NK-92 treated with Interleukin-12 subunit alpha and Interleukin-12 subunit beta, amount 100 ng/mL, for 24 hours (cell line): ENCODE results near the gene PHF23.

Experiments used
- DNase-seq: peaks from one replicate; lab custom pipeline; 2025; lab: John Stamatoyannopoulos, UW

Gene PHF23

DNA sequence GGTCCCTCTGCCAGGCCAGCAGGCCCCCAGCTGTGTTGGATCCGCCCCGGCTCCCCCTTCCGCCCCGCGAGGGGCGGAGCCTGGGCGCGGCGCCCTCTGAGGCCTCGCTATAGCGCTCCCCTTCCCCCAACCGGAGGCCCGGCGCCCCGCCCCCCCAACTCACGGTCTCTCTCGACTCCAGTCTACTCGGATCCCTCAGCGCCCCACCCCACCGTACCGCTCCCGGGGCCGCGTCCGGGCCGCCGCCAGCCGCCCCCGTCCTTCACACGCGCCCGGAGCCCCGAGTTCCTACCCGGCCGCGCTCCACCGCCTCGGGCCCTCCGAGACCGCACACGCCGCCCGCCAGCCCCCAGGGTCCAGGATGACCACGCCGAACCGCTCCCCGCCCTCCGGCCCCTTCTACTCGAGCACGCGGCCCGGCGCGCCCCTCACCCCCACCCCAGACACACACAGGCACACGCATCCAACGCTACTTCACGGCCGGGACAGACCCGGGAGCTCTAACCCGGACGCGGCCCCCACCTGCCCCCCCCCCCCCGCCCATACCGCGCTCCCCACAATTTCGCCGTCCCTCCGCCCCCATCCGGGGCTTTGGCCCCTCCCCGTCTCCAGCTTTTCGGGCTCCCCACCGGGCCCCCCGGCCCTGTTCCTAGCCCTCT lies 1.4 kb downstream of the PHF23 start:
- DNase-seq = peak; percentile 60

DNA sequence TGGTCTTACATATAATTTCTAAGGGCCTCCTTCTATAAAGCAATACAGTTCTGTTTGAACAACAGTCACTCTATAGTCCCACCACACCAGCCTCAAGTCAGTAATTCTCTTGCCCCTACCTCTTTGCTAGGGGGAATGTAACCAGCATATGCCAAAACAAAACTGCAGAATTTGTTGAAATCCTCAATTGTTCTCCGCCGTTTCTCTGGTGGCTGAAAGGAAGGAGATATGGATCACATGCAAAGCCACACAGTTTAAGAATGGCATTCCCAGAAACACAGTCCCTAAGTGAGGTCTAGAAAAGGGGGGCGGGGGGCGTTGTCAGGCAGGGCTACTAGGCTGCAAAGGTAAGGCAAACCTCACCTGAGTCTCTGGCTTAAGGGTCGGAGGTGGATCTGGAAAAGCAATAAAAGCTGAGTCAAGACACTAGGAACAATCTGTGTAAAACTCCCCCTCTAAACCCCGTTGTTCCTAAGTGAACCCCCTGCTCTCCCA lies 1.9 kb downstream of the PHF23 start:
- no peak for DNase-seq

DNA sequence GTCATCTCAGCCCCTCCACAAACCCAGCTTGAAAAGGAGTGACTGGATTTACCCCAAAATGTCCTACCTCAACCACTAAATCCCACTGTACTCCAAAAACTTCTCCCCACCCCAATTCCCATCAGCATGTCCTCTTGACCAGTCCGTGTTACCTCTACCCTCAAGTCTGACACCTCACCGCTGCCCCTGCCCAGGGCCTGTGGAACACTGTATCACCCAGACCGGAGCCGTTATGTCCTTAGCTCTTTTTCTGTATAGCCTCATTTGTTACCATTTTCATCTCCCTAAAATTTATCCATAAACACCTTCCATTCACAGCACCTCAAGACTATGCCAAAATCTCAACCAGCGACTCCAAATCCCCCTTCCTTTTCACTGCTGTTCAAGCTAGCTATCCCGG lies 2.4 kb downstream of the PHF23 start:
- DNase-seq = no peak

DNA sequence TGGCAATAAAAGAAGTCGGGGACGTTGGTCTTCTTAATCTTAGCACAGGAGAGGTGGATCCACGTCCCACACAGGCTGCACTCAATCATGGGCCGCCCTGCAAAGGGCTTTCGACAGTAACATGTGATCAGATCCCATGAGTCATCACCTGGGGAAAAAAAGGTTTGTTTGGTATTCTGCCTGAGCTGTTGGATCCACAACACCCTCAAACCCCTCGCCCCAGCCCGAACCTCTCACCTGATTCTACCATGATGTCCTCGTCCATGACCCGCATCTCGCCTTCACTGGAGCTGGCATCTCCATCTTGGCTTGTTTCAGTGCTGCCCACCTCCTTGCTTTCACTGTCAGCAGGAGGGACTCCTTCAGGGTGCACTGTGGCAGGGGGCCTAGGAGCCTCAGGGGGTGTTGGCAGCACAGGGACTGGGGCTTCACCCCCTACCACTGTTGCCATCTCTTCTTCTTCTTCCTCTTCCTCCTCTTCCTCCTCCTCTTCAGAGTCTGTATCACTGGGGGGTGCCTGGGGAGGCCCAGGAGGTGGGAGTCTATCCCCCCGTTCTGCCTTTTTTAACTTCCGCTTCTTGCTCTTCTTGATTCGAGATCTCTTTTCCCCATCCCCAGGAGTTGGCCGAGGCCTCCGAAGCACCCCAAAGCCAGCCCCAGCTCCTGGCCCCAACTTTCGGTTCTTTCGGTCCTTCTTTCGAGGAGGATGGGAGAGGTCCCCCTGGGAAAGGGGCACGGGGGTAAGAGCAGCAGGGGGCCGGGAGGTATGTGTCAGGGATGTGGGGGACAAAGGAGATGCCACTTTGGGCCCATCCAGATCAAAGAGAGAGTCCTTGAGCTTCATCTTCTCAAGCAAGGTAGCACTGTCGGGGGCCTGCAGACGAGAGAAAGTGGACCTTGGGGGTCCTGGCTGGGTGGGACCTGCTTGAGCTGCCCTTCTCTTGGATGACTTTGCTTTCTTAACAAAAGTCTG lies 3.3 kb downstream of the PHF23 start:
- DNase-seq = no peak

DNA sequence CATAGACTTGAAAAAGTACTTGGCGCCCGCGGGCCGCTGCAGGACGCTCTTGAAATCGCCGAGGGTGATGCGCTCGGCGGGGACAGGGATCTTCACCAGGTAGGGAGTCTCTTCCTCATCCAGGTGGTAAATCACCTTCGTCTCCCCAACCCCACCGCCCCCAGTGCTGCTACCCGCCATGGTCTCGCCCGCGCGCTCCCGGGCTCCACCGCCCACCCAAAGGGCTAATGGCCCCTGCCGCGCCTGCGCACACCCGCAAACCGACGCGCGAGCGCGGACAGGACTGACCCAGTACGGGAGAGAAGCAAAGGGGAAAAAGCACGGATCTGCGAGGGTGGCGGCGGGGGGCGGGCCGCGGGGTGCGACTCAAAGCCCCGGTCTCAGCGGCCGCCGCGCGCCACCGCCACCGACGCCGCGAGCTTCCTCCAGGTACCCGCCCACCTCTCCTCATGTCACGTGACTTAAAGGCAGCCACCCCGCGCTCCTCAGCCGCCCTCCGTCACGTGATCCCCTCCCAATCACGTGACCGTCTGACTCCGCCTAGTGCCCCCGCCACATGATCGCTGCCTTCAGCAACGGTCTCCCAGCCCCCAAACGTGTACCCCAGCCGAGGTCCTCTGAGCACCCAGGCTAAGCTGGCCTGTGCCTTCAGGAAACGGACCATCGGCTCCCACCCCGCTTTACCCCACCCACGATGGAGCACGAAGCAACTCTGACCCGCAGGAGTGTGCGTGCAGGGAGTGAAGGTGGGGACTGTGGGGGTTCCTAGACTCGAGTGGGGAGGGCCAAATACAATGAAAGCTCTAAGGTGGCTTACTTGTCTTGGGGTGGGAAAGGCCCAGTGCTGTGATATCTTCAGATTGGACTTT lies 4.9 kb downstream of the PHF23 start, which contains the start of gene DVL2:
Gene DVL2 (minus strand): TSS at position 435 of the 869 bp plus-strand sequence. CDS start 255 bp downstream, at position 180.
- DNase-seq = peak; percentile 81

DNA sequence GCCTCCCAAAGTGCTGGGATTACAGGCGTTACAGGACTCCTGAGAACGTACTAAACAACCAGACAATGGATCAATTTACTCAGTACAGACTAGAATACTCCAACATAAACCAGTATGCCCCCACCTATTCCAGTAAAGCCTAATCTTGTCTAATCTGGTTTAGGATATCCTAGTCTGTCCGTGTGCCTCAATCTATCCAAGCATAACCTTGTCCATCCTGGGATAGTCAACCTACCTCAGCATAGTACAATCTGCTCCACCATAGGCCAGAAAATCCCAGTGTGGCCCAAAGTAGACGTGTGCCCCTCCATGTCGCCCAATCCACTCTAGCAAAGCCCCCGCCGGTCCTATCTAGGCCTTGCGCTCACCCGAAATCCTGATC lies 5.6 kb downstream of the PHF23 start:
- no peak for DNase-seq

DNA sequence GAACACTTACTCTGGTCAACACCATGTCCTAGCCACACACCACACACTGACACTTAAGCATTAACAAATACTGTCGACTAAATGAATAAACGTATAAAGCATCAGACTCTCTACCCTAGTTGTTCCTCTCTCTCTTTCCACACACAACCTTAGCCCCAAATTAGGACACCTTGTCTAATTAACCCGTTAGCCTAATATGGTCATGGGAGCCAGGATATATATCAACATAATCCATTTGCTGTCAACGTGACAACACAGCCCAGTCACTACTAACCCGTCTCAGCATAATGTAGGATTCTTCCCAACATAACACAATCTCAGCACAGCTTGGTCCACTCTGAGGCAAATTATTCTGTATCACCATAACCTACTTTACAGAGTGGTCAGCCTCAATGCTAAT lies 7.1 kb downstream of the PHF23 start:
- no peak for DNase-seq

DNA sequence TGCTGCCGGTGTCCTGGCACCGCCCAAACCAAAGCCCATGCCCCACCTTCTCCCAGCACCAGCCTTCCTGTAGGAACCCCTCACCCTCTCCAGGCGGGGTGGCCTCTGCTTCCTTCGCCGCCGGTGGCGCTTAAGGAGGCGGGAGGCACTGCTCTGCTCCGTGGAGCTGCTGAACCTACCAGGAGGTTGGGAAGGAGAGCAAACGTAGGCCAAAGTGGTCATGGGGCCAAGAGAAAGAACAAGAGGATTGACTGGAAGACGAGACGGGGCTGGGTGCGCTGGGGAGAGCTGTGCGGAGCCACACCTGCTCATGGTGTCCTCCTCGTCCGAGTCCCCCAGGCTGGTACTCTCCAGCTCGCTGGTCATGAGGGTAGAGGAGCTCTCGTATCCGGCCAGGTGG lies 9.8 kb downstream of the PHF23 start:
- DNase-seq = no peak

DNA sequence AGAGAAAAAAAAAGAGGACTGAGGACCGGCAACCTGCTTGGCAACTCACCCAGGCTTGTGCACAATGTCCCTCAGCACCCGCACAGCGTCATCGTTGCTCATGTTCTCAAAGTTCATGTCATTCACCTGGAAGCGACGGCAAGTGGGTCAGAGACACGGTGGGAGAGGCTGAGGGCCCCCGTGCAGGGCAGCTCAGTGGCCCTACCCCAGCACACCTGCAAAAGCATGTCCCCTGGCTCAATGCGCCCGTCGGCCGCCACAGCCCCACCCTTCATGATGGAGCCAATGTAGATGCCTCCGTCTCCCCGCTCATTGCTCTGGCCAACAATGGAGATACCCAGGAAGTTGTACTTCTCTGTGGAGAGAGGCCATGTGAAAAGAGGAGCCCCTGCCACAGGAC lies 10.3 kb downstream of the PHF23 start:
- no peak for DNase-seq

DNA sequence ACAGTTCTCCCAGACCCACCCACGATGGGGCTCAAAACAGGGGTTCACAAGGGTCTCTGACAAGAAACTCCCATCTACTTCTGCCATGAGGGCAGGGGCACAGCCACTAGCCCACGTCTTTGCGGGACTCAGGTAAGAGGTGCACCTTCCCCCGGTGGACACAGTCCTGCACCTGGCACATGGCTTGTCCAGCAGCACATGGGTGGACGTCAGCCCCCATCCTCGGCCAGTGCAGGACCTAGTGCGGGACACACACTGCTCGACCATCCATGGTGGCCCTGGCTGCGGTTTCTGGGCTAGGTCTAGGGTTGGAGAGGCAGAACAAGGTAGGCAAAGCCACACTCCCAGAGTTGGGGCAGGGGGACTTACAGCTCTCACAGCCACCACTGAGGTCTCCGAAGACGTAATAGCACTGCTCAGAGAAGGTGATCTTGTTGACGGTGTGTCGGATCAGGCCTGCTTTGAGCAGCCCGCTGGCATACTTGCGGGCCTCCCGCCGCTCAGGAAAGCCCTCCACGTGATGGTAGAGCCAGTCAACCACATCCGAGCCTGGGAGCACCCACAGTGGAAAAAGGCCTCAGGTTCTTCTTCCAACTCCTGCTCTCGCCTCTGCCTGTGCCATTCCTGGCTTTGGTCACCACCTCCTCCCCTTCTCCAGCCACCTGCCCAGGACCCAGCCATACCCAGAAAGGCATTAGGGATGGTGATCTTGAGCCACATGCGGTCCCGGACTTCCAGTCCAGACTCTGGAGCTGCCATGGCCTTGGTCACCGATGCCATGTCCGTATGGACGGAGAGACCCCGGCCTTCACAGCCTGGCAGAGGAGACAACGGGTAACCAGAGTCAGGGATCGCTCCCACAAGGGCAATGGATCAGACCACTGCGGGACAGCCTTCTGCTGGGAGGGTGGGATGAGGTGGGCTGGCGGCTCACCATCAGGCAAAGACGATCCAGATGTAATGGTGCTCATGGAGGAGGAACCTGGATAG lies 12.2 kb downstream of the PHF23 start:
- no peak for DNase-seq

DNA sequence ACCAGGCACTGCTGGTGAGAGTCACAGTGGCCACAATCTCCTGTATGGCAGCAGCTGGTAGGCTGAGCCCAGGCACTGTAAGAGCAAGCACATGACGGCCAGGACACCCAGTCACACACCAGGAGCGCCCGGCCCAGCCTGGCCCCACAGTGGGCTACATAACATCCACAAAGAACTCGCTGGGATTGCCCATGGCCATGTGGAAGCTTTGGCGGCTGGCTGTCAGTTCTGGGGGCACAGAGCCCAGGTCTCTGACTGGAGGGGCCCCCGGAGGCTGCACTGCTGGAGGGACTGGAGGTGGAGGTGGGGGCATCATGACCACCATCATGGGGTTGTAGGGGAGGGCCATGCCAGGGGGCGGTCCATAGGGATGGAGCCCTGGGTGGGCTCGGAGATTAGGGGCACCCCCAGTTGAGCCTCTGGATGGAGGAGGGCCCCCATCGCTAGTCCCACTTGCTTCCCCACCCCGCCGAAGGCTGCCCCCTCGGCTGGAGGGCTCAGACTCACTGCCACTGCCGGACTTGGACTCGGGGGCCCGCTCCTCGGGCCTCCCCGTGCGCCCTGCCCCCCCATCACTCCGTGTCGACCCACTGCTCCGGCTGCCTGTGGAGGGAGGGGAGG lies 13.4 kb downstream of the PHF23 start:
- DNase-seq = no peak

DNA sequence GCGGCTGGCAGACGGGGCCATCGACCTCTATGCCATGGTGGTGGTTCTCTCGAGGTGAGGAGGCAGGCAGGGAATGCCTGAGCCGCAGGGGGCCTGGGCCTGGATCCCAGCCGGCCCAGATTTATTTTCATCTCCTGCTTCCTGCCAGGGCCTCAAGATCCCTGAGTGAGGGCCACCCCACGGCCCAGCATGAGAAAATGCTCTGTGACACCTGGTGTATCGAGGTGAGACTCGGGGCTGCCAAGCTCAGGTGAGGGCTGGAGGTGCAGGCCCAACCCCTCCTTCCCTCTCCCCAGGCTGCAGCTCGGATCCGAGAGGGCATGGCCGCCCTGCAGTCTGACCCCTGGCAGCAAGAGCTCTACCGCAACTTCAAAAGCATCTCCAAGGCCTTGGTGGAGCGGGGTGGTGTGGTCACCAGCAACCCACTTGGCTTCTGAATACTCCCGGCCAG lies 14.6 kb downstream of the PHF23 start:
- no peak for DNase-seq

DNA sequence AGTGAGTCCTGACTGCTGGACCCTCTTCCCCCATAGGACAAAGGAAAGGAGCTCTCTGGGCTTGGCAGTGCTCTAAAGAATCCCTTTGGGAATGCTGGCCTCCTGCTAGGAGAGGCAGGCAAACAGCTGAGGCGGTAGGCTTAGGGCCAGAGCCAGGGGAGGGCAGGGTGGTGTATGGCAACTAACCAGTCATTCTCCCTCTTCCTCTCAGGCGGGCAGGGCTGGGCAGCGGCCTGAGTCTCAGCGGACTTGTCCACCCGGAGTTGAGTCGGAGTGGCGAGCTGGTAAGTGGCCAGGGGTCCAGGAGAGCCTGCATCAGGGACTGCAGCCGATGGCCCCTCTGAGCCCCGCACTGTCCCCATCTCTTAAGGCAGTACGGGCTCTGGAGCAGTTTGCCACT lies 15.1 kb downstream of the PHF23 start:
- no peak for DNase-seq

DNA sequence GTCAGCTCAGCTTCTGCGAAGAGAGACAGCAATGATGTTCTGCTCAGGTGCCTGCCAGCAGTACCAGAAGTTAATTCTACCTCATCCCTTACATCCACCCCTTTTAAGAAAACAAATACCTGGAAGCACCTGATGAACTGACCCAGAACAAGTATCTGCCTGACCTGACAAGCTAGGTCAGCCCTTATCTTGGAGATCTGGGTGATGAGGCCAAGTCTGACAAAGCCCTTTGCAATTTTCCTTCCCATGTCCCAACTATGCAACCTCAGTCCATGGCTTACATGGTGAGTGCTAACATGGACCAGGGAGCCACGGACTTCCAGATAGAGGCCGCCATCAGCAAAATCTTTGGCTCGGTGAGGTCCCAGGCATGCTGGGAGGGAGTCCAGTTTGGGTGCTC lies 15.9 kb downstream of the PHF23 start:
- no peak for DNase-seq

DNA sequence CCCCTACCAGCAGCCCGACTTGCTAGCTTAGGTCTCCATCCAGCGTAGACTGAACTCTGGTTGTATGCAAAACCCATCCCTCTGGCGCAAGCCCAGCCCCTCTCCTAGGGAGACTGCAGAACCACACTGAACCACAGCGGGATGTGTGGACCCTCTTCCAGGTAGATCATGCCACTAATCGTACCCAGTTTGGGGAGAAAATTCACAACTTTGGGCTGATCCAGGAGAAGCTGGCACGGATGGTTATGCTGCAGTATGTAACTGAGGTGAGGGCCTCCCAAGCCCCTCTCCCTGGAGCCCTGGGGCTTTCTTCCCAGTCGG lies 16.3 kb downstream of the PHF23 start:
- no peak for DNase-seq

DNA sequence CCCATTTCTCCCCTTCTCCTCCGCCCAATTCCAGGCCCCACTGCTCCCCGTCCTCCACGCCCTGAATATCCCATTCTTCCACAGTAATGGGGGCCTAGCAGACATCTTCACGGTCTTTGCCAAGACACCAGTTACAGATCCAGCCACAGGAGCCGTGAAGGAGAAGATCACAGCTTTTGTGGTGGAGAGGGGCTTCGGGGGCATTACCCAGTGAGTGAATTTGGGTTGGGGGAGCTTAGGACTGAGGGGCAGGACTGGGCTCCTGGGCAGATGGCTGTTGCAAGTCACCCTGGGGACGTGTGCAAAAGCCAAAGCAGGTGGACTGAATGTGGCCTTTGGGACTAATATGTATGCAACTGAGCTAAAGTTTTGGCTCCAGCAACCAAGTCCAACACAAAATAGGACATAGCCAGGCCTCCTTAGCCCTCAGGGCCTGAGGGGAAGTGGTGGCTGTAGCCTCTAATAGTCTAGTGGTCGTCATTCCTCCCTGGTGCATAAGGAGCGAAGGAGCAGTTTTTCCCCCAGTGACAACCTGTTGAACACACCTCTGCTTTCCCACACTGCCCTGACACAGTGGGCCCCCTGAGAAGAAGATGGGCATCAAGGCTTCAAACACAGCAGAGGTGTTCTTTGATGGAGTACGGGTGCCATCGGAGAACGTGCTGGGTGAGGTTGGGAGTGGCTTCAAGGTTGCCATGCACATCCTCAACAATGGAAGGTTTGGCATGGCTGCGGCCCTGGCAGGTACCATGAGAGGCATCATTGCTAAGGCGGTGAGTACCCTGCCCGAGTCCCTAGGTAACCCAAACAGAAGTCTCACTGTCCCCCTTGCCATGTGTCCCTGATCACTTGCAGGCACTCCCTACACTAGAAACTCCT lies 16.9 kb downstream of the PHF23 start:
- no peak for DNase-seq

DNA sequence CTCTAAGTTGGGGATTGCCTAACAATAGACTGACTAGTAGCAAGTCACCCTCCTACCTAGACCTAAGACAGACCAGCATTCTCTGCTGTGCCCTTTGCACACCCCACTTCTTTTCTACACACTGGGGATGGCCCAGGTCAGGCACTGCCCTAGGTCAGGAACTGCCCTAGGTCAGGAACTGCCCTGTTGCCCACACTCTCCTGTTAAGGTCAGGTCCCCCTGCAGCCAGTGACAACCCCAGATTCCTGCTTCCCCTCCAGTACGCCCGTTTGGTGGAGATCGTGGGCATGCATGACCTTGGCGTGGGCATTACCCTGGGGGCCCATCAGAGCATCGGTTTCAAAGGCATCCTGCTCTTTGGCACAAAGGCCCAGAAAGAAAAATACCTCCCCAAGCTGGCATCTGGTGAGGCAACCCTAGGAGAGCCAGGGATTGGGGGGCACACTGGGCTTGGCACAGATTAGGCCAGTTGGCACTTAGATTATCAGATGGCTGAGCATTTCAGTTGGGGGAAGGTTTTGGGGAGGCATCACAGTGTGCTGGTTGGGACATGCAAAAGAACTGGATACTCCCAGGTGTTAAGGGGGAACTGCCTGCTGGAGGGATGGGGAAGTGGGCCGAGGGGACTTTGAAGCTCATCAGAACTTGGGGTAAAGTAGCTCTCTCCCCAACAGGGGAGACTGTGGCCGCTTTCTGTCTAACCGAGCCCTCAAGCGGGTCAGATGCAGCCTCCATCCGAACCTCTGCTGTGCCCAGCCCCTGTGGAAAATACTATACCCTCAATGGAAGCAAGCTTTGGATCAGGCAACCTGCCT lies 17.8 kb downstream of the PHF23 start:
- no peak for DNase-seq

DNA sequence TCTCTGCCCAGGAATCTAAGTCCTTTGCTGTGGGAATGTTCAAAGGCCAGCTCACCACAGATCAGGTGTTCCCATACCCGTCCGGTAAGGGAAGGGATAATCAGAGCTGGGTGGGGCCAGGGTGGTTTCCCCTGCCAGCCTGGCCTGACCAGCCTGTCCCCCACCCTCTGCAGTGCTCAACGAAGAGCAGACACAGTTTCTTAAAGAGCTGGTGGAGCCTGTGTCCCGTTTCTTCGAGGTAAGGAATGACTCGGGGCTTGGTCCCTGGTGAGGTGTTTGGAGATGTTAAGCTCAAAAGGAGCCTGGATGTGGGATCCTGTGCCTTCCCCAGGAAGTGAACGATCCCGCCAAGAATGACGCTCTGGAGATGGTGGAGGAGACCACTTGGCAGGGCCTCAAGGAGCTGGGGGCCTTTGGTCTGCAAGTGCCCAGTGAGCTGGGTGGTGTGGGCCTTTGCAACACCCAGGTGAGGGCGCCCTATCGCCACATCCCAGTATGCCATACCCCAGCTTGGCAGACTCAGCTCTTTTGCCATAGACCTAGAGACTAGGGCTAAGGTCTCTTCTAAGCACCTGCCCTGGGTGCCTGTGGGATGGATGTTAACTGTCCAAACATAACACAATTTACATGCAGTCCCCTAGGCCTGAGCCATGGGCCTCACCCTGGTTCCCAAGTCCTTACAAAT lies 18.5 kb downstream of the PHF23 start:
- DNase-seq = no peak
